ENCODE data around the gene FIBP.

- TF ChIP-seq REST (IDR thresholded peaks at IDR 0.05; ENCODE audit: low read depth) (no peak), NFIC (IDR thresholded peaks at IDR 0.05) (no peak), TCF12 (IDR thresholded peaks at IDR 0.05; ENCODE audit: low read depth) (no peak), MAX (IDR thresholded peaks at IDR 0.05) (no peak), TEAD4 (IDR thresholded peaks at IDR 0.05) (no peak)
Observed at GRCh38 chr11:65931773-65932557, 43.7 kb upstream of the FIBP start.
